Stimulated activated CD4-positive, alpha-beta T cell treated with anti-CD3 and anti-CD28 coated beads, Interleukin-12 subunit alpha, Interleukin-12 subunit beta, amount 100 ng/mL, for 4 hours (primary cell): ENCODE data around the gene CDC6.

Experiments used
- DNase-seq: peaks from one replicate; pipeline ENCODE4 v3.0.0-alpha.2; 2020

Gene CDC6

DNA sequence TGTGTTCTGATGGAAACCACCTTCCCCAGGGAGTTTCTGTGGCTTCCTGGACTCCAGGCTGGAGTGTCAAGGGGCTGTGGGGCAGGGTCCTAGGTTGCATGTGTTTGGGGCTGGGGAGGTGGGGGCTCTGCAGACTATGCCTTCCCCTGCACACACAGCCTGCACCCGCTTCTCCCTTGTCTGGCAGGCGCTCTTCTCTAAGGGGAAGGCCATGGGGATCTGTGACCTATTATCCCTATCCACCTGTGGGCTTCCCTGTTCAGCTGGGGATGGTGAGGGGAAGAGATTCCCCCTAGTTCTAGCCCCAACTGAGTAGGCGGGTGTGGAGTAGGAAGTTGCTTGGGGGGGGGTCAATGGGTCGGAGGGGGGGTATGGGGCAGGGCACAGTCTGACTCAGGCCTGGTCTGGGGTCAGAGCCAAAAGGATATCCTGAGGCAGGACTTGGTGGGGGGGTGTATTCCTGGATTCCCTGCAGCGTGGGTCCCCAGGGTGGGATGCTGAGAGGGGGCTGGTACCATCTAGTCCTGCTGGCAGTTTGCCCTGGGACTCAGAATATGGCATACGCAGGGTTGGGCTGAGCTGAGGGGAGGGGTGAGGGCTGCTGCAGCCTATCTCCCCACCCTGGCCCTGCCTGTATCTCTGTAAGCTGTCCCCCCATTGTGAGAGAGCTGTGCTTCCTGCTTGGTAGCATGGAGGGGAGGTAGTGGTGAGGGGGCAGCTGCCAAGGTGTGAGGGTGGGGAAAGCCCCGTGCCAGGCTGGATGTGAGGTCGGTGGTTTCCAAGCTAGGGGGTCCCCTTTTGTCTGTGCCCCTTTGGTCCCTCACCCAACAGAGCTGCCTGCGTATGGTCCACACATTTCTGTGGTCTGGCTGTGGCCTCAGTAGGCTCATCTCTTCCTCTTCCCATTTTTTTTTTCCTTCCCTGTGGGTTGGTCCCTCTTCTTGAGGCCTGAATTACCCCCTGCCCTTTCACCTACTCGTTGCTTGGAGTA lies 36.0 kb downstream of the CDC6 start:
- peak; percentile 56 for DNase-seq

DNA sequence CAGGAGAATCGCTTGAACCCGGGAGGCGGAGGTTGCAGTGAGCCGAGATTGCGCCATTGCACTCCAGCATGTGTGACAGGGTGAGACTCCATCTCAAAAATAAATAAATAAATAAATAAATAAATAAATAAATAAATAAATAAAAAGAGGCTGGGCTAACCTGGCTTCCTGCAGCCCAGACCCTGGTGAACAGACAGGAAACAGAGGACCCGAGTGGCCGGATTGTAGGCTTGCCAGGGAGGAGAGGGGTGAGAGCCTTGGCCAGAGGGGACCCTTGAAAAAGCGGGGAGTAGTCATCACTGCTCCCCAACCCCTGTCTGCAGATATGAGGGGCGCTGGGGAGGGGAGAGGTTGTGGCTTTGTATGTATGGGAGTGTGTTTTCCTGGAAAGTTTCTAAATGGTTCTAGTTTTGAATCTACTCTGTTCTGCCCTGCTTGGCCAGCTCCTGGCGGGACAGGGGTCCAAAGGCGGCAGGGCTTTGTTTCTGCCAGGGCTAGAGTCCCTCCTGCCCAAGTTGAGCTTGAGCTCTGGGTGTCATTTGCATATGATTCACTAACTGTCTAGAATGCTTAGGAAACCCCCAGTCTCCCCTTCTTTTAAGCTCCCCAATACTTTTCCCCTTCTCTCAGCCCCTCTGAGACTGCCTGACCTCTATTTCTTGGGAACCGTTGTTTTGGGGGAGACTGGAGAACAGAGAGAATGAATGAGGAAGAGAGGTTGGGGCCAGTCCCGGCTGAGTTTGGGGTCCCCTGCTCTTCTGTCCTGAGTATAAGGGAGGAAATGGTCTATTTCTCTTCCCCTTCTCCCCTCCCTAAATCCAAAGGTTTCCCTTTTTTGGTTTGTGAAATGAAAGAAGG lies 37.7 kb downstream of the CDC6 start:
- no peak for DNase-seq

DNA sequence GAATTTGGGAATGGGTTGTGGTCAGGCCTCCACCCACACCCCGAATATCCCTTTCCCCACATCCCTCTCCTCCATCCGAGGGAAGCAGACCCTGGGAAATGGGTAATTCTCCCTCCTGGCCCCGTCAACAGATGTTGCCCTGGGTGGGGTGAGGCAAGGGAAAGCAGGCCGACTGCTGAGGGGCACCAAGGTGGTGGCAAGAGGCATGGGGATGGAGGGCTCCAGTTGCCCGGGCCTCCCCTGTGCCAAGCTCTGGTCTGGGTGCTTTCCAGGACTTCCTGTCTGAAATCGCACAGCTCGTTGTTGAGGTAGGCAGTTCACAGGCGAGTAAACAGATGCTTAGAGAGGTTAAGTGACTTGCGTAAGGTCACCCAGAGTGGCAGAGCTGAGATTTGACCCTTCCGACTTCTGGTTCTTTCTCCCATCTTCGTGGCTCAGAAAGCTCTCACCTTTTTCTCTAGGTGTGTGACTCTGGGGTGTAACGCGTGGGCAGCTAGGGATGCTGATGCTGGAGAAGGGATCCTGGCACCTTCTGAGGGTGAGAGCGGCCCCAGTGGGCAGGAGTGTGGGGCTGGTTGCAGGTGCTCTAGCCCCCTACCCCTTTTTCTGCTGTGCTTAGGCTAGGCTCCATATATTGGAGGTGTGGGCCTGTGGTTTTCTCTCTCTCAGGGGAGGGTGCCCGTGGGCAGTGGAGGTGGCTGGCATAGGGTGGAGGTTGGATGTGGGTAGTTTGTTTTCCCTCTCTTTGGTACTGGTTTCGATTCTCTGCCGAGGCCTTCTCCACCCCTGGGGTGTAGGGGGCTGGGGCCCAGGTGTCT lies 38.5 kb downstream of the CDC6 start:
- DNase-seq = no peak

DNA sequence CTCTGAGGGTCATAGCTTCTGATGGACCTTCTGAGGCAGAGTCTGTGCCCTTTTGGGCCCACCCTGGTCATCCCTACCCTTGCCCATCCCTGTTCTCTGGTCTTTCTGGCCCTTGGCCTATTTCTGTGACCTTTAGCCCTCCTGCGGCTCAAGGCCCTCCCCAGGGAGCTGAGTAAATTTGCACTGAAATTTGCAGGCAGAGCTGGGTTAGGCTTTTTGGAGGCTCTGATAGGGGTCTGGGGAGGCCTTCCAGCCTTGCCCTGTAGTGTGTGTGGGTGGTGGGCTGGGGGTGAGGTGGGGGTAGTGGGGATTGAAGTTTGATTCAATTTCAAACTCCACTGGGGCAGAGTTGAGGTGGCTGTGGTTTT lies 39.1 kb downstream of the CDC6 start:
- DNase-seq = no peak

DNA sequence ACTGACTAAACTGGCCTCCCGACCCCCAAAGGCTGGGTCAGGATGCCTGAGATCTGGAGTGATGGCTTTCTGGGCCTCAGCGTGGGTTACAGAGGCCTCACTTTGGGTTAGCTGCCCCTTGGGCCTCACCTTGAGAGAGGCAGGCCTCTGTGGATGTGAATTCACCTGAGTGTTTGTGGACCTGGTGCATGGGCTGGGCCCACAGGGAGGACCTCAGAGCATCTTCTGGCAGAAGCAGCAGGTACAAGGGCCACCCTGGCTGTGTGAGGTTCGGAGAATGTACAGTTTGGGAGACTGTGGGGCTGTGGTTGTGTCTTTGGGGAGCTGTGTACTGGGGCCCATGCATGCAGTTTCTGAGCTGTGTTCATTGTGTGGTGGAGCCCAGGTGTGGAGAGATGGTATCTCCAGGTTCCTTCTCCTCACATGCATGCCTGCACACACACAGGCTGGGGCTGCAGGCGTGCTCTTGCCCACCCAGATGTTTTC lies 39.6 kb downstream of the CDC6 start:
- no peak for DNase-seq

DNA sequence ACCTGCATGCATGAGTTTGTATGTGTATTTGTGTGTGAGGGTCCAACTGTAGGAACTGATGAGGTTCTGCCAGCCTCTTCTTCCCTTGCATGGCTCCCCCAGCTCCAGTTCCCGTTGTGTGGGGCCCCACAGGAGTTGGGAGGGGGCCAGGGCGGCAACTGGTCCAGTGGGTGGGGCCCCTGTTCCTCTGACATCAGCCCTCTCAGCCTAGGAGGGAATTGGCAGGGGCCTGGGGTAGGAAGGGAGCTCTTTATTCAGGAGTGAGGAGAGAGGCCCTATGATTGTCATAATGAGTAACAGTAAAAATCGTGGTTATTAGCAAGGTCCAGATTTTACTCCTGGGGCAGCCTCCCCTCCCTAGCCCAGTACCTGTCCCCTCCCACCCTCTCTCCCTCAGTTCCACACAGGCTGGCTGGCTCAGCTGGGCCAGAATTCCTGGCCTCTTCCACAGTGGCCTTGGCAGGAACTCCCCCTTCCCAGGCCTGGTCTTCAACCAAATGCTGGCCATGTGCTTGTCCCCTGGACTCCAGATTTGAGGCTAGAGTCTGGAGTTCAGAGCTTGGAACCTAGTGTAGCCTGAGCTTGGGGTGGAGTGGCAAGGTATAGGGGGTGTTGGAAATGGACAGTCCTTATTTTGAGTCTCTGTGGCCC lies 40.2 kb downstream of the CDC6 start:
- DNase-seq = no peak

DNA sequence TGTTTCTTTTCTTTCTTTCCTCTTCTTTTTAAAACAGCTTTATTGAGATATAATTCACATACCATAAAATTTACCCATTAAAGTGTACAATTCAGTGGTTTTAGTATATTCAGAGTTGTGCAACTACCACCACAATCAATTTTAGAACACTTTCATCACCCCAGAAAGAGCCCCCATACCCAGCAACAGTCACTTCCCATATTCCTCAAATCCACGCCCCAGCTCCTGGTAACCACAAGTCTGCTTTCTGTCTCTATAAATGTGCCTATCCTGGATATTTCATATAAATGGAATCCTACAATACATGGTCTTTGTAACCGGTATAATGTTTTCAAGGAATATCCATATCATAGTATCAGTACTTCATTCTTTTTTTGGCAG lies 40.7 kb downstream of the CDC6 start:
- DNase-seq = no peak

DNA sequence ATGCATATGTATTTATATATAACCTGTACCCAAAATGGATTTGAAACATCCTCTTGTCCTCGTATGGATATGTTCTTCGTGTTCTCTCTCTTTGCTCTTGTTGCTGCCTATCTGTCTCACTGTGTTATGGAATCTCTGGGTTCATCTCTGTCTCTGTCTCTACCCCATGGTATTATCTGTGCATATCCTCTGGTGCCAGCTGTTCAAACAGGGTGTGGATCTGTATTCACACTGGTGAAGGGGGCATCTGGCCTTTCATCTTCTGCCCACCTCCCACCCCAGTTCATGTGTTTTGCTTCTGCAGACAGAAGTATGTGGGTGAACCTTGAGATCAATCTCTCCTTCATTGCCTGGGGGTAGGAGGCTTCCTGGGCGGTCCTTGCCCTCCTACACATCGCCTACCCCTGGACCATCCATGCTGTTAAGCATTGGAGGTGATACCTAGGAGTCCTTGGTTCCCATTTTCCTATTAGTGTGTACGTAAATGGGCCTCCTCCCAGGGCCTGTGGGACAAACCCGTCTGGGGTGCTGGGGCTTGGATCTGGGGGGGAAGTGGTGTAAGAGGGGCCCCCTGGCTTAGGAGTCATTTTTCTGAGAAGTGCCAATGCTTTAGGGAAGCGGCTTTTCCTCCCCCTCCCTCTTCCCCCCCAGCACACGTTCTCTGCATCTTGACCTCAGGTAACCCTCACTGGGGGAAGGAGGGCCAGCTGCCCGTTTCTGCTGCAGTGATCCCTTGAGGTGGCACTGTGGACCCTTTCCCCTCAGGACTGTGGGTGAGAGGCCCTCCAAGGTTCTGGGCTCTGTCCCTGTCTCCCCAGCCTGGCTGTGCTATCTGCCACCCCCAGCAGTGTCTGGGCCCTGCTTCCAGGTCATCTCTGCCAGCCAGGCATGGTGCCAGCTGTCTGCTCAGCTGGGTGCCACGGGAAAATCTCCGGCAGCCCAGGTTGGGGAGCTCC lies 42.4 kb downstream of the CDC6 start:
- DNase-seq = no peak

DNA sequence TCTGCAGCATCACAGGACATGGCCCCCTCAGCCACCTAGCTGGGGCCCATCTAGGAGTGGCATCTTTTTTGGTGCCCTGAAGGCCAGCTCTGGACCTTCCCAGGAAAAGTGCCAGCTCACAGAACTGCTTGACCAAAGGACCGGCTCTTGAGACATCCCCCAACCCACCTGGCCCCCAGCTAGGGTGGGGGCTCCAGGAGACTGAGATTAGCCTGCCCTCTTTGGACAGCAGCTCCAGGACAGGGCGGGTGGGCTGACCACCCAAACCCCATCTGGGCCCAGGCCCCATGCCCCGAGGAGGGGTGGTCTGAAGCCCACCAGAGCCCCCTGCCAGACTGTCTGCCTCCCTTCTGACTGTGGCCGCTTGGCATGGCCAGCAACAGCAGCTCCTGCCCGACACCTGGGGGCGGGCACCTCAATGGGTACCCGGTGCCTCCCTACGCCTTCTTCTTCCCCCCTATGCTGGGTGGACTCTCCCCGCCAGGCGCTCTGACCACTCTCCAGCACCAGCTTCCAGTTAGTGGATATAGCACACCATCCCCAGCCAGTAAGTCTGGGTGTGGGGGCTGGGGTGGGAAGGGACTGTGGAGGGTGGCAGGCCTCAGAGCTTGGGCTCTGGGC lies 43.3 kb downstream of the CDC6 start:
- no peak for DNase-seq

DNA sequence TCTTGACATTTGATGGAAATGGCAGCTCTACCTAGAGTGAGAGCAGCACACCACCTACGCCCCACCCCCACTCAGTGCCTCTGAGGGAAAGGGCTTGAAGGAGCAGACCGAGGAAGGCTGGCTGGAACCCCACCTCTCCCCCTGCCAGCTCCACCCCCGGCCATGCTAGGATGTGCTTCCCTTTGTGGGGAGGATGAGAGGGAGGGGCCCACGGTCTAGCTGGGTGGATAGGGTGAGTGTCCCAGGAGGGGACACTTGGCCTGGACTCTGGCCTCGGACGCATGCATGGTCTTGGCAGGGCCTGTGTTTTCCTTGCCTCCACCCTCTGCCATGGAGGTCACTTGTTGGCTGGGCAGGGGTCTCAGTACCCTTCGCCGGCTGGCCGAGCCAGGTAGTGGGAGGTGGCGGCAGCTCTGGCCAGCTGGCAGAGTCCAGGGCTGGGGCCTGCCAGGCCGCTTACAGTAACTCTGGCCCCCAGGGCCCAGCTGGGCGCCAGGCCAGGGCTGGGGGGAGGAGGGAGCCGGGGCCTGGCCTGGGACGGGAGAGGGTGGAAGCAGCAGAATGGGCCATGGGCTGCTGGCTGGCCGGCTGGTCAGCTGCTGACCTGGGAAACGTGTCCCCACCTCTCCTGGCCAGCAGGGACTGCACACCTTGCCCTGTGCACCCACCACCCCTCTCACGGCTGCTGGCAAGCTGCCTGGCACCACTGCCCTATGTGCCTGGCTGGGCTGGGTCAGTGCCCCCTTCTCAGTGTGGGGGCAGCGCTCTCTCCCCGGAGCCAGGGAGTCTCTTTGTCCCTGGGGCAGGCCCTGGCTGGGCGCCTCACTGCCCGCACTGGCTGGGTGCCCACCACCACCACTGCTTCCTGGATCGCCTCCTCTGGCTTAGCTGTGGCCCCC lies 44.3 kb downstream of the CDC6 start:
- no peak for DNase-seq

DNA sequence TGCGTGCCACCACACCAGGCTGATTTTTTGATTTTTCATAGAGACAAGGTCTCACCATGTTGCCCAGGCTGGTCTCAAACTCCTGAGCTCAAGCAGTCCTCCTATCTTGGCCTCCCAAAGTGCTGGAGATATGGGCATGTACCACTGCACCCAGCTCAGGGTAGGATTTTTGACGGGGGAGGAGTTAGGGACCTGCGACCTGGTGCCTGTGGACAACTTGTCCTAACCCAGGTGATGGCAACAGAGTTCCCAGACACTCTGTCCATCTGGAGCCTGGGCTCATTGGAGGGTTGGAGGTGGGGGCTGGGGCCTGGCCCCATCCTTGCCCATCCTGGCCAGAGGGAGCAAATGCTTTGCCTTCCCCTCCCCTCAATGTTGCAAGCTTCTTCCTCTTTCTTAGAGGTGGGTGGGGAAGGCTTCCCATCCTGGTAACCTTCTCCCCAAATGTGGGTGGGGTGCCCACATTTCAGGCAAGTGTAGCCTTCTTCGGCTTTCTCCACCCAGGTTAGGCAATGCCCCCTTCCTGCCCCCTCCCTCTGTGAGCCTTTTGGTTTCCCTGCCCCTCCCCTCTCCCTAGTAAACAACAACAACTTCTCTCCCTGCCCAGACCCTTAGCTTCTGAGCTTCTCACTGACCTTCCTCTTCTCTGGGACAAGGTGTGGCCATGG lies 46.2 kb downstream of the CDC6 start:
- DNase-seq = no peak

DNA sequence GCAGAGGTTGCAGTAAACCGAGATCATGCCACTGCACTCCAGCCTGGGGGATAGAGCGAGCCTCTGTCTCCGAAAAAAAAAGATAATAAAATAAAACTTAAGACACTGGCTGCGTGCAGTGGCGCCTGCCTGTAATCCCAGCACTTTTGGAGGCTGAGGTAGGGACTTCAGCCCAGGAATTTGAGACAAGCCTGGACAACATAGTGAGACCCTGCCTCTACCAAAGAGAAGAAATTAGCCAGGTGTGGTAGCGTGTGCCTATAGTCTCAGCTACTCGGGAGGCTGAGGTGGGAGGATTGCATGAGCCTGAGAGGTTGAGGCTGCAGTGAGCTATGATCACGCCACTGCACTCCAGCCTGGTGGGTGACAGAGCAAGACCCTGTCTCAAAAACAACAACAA lies 47.9 kb downstream of the CDC6 start:
- no peak for DNase-seq

DNA sequence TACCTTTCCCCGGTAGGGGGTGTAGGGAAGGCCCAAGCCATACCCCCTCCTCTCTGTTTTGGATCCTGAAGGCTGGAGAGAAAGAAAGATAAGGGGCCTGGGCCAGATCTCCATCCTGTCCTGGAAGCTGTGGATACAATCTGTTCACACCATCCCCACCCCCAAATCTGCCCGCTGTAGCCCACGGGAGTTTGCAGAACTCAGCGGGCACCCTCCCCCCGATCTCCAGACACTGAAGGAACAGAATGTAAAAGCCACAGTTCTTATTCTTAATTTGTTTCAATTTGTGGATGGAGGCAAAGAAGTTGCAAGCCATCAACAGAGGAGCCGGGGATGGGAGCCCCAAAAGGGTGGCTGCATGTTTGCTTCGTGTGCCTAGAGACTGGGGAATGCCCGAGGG lies 49.7 kb downstream of the CDC6 start:
- DNase-seq = no peak

DNA sequence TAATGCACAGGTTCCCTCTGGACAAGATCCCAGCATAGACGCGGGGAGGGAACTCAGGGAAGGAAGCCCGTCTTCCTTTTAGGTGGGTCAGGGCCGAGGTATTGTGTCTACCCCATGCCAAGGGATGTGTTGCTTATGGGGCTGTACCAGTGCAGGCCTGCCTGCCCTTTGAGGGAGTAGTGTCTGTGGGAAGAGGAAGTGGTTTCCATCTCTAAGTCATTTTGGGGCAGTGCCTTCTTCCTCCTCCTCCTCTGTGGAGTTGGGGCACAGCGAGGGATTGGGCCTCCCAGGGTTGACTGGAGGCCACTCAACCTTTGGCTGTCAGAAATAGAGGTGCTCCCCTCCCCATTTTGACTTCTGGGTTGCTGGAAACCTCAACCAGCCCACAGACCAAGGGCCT lies 50.4 kb downstream of the CDC6 start:
- no peak for DNase-seq

DNA sequence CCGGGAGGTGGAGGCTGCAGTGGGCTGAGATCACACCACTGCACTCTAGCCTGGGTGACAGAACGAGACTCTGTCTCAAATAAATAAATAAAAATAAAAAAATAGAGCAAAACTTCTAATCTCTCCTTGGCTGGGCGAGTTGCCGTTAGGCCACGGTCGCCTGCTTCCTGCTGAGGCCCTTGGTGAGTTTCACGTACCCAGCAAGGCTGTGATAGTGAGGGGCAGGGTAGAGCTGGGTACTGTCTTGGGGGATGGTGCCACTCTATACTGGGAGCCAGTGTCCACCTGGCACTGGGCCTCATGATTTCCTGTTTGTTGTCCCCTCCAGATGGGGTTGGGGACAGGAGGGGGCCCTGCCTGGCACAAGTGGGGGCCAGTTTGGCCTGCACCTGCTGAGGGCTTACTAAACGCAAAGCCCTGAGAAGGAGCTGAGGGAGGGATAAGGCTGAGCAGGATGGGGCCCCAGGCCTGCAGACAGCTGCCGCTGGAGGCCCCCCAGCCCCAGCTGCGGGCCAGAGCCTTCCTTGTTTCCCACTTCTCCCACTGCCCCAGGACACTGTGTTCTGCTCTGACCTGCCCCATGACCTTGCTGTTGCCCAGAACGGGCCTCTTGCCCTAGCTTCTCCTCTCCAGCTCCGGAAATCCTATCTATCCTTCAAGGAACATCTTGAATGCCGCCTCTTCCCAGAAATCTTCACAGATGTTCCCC lies 51.4 kb downstream of the CDC6 start:
- DNase-seq = no peak

DNA sequence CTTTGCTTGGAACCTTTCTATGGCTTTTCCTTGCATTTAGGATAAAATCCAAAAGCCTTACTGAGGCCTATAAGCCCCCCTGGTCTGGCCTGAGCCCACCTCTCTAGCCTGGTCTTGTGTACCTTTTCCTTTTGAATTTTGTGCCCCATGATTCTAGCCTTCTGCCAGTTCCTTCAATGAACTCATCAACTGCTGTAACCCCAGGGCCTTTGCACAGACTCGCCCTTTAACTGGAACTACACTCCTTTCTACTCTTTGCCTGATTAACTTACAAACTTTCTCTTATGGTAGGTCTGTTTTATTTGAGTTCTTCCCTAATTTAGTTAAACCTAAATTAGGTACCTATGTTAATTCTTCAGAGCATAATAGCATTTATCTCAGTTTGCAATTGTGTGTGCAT lies 52.6 kb downstream of the CDC6 start:
- DNase-seq = no peak

DNA sequence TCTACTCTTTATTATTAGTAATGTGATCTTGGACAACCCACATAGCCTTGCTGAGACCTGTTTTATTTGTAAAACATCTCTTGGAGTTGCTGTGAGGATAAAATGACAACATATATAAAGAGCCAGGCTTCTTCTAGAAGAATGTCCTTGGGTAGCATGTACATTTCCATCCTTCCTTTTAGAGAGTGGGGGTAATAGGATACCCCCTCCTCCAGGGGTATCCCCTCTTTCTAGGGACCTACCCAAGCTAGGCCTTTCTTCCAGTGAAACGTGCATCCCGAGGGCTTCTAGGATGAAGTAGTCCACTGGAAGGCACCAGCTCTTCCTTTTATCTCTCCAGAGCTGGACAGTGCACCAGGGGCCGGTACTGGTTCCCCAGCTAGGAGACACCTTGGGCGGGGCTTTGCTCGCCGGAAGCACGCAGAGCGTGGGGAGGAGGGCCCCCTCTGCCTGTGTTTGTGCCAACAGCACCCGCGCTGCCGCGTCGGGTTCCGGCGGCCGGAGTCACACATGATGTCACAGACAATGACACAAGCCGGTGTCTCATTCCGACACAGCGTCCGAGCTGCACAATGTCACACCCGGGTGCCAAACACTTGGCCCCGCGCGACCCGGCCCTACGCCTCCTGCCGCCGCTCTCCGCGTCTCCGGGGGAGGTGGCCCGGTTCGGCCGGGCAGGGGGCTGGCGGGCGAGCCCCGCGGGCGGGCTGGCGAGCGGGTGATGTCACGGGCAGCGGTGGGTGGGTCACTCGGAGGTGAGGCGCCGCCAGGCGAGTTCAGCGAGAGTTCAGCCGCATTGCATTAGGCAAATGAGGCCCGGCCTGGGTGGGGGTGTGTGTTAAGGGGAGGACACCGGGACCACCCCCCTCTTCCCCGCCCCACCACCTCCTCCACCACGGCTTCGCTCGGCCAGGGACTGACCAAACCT lies 53.5 kb downstream of the CDC6 start:
- DNase-seq = peak; percentile 71
